Measurements from ENCODE around the gene ARID4B.
"Not testable (repeated sequence)": the region's sequence is repeated elsewhere in the genome, so short reads cannot be mapped to it uniquely, and the experiment has no call there.

ARID4B gene

GRCh38 chr1:235259133-235259778 is 68.7 kb downstream of the ARID4B start:
- TF ChIP-seq, protein P1, sequence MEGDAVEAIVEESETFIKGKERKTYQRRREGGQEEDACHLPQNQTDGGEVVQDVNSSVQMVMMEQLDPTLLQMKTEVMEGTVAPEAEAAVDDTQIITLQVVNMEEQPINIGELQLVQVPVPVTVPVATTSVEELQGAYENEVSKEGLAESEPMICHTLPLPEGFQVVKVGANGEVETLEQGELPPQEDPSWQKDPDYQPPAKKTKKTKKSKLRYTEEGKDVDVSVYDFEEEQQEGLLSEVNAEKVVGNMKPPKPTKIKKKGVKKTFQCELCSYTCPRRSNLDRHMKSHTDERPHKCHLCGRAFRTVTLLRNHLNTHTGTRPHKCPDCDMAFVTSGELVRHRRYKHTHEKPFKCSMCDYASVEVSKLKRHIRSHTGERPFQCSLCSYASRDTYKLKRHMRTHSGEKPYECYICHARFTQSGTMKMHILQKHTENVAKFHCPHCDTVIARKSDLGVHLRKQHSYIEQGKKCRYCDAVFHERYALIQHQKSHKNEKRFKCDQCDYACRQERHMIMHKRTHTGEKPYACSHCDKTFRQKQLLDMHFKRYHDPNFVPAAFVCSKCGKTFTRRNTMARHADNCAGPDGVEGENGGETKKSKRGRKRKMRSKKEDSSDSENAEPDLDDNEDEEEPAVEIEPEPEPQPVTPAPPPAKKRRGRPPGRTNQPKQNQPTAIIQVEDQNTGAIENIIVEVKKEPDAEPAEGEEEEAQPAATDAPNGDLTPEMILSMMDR (IDR thresholded peaks at IDR 0.05) = no peak
- TF ChIP-seq ZFX (IDR thresholded peaks at IDR 0.05; ENCODE audit: borderline replicate concordance) = no peak
- H3K27ac ChIP-seq = no peak overlapping the region

DNA sequence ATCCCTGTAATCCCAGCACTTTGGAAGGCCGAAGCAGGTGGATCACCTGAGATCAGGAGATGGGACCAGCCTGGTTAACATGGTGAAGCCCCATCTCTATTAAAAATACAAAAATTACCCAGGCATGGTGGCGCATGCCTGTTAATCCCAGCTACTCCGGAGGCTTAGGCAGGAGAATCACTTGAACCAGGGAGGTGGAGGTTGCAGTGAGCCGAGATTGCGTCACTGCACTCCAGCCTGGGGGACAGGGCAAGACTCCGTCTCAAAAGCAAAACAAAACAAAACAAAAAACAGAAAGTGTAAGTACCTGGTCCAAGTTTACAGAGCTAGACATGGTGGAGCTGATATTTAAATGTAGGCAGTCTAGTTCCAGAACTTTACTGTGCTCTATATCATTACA is 69.9 kb downstream of the ARID4B start:
- H3K27ac ChIP-seq = not testable (repeated sequence)

GRCh38 chr1:235254721-235255120 is 73.3 kb downstream of the ARID4B start:
- no peak for TF ChIP-seq ZFX (IDR thresholded peaks at IDR 0.05; ENCODE audit: borderline replicate concordance)
- TF ChIP-seq, protein P1 (IDR thresholded peaks at IDR 0.05) = no peak
- no peak overlapping the region for H3K27ac ChIP-seq

DNA sequence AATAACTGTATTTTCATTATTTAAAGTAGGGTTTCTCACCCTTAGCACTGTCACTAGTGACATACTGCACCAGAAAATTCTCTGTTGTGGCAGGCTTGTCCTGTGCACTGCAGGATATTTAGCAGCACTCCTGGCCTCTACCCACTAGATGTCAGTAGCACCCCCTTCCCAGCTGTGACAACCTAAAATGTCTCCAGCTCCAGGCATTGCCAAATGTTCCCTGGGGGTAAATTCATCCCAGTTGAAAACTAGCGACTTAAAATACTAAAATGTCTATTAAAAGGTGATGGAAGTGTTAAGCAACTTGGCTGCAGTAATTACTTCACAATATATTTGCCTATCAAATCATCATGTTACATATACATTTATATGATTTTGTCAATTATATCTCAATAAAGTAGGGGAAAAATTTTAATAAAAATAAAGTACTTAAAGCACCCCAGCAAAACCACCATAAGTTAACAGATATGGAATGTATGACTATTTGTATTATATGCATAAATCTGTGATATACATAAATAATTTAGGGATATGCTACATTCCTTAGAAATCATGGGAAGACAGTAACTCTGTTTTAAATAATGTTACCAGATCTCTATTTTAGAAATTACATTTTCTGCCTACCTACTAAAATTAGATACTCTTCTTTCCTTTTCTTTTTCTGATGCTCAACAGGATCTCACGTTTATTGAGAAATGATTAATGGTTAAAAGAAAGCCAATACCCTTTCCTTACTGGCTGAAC is 74.6 kb downstream of the ARID4B start:
- TF ChIP-seq ZFX (IDR thresholded peaks at IDR 0.05; ENCODE audit: borderline replicate concordance) = no peak
- TF ChIP-seq, protein P1 (IDR thresholded peaks at IDR 0.05) = peak; percentile 99
- no peak overlapping the region for H3K27ac ChIP-seq

DNA sequence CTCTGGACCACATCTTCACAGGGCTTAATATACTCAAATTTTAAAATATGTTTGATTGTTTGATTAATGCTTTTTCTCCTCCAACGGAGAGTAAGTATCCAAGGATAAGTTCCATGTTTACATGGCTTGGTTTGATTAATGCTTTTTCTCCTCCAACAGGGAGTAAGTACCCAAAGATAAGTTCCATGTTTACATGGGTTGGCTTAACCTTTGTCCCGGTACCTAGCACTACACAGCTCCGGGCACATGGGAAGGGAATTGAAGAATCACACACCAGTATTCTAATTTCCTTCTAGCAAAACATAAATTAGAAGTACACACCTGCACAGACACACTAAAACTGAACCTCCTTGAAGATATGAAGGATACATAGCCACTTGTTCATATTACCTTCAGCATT is 77.5 kb downstream of the ARID4B start:
- TF ChIP-seq, protein P1 (IDR thresholded peaks at IDR 0.05) = no peak
- no peak for TF ChIP-seq ZFX (IDR thresholded peaks at IDR 0.05; ENCODE audit: borderline replicate concordance)
- H3K27ac ChIP-seq = no peak overlapping the region

DNA sequence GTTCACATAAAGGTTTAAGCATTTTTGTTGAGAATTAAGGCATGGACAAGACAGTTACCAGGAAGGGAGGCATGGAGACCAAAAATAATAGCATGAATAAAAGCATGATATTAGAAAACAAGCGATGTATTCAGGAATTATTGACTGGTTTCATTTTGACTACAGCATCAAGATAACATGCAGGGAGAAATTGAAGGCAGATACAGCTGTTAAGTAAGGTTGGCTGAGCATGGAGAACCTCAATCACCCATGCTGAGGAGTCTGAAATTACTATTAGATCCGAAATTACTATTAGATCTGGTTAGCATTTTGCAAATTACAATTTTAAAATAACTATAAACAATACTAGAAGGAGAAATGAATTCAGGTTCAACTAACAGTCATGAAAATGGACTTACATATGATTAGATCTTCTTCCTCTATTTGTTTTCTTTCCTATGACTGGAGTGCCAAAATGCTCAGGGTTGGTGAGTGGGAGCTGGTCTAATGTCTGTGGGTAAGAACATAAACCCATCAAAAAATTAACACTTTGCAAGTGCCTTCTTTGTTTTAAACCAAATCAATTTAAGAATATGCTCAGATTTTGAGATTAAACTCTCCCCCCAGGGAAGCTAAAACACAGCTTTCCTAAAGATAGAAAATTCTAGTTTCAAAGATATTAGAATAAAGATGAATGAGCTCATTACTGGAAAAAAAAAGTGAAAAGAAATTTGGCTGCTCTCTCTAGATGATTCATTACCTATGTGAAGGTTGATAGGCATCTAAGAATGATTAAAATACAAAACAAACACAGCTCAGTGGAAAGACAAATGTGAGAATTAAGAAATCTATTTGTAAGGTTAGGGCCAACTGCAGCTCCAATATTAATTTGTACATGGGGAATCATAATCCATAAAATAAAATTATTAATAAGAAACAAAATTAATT is 81.7 kb downstream of the ARID4B start:
- H3K27ac ChIP-seq = no peak overlapping the region
- TF ChIP-seq, protein P1 (IDR thresholded peaks at IDR 0.05) = no peak
- TF ChIP-seq ZFX (IDR thresholded peaks at IDR 0.05; ENCODE audit: borderline replicate concordance) = no peak

DNA sequence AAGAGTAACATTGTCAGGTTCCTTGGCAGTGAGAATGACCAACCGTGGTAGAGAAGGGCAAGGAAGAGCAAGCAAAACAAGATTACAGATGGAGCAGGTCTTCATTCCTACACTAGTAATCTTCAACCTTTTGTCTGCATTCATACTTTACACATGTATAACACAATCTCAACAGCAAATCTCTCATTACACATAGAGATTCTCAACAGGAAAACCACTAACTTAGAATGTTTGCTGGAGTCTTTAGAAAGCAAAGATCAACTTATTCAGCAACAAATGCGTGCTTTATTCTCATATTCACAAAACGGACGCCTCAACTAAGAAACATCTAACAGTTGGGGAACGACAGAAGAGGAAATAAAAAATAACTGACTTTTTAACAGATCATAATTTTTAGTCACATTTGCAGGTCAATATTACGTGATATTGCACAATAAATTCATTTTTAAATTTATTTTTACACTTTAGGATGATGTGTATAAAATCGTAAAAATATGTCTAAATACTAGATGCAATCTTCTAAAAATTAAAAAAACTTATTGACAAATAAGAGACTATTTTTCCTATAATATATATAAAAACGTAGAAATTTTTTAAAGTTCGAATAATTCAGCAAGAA is 82.9 kb downstream of the ARID4B start:
- TF ChIP-seq ZFX (IDR thresholded peaks at IDR 0.05; ENCODE audit: borderline replicate concordance) = no peak
- TF ChIP-seq, protein P1 (IDR thresholded peaks at IDR 0.05) = no peak
- no peak overlapping the region for H3K27ac ChIP-seq
